GM20000 (cell line): ENCODE data around the gene CYSTM1.

ENCODE experiments used
- DNase-seq: peaks from one replicate; pipeline ENCODE4 v3.0.0; 2012; ENCODE audit warnings: low spot score
- TF ChIP-seq, protein P1 (sequence below): IDR thresholded peaks from 2 replicates; pipeline ENCODE4 v1.5.1; 2012; ENCODE audit warnings: mild to moderate bottlenecking, control low read depth; ENCODE audit errors: extremely low read depth, missing control alignments

The CYSTM1 gene

DNA sequence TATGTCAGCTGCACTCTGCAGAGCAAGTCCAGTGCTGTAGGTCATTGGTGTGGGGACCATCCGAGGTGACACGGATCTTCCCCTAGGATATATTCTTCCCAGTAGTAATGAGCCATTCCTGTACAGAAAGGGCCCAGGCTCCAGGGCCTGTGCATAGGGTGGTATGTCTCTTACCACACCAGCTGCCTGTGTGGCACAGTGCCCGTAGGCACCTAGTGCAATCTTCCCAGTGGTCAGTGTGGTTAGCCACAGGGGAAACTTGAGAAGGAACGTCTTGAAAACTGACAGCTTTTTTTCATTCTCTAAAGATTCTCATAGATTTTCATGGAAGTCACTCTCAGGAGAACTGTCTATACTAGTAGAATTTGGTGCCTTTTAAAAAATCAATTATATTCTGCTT is 39.8 kb downstream of the CYSTM1 start:
- DNase-seq, result no peak
- TF ChIP-seq, protein P1, sequence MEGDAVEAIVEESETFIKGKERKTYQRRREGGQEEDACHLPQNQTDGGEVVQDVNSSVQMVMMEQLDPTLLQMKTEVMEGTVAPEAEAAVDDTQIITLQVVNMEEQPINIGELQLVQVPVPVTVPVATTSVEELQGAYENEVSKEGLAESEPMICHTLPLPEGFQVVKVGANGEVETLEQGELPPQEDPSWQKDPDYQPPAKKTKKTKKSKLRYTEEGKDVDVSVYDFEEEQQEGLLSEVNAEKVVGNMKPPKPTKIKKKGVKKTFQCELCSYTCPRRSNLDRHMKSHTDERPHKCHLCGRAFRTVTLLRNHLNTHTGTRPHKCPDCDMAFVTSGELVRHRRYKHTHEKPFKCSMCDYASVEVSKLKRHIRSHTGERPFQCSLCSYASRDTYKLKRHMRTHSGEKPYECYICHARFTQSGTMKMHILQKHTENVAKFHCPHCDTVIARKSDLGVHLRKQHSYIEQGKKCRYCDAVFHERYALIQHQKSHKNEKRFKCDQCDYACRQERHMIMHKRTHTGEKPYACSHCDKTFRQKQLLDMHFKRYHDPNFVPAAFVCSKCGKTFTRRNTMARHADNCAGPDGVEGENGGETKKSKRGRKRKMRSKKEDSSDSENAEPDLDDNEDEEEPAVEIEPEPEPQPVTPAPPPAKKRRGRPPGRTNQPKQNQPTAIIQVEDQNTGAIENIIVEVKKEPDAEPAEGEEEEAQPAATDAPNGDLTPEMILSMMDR, result no peak

DNA sequence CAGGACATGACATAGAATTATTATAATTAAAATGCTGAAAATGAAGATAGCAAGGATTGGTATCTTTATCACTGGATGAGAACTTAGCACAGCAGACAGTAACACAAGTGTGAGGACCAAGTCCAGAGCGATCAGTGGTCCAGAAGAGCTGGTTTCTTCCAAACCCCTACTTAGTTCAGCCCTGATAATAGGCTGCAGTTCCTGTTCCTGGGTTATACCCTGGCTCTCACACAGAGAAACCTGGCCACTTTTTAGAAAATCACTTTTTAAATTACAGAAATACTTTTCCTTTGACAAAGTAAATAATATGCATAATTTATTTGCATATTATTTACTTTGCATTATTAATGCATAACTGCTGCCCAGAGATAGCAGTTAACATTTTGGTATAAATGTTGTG is 40.3 kb downstream of the CYSTM1 start:
- TF ChIP-seq, protein P1, result no peak
- DNase-seq, result no peak

DNA sequence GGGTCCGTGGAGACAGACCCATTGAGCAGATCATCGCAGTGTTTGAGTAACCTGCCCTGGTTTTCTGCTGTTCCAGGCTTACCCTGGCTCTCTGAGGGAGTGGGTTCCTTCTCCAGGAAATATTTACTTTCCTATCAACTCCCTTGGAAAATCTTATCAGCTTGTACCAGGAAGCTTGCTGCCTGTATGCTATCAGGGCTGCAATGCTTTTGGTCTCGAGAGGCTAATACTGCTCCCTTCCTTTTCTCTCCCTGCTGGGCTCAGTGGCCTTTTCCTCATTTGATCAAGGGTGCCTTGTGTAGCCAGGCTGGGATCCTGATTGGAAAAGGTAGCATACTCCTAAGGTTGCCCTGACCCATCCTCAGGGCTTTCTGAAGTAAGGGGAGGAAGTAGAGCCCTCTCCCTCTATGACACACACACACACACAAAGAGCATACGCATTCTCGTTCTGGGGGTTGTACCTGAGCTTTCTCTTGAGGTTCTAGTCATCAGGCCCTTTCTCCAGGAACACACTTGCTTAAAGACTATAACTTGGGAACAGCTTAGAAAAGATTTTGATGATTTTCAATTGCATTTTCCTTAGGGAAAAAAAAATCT is 41.6 kb downstream of the CYSTM1 start:
- TF ChIP-seq, protein P1, result no peak
- no peak for DNase-seq

DNA sequence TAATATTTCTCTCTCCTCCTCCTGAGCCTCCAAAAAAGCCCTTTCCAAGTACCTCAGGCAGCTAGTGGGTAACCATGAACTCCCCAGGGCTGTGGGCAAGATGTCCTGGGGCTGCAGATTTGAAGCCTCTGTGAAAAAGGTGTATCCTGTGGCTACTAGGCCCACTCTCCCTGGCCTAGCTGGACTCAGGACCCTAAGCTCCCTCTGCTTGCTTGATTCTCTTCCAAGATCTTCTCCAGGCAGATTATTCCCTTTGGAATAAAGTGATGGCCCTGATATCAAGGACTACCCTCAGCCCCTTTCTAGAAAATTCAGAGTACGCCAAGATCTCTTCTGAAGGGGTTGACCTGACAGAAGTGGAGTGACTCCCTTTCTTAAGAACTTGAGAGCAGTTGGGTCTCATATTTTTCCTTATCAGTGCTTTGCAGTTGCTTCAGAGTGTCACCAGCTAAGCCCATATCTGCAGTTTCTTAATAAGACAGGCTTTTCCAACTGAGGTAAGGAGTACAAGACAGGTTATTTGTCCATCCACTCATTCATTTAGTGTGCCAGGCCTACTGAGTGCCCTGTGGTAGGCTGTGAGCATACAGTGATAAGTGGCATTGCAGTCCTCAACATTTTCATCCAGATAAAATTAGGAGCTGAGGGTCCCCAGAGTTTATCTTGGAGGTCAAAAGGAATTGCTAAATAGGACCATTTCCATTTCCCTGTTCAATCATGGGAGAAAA is 42.5 kb downstream of the CYSTM1 start:
- TF ChIP-seq, protein P1, result no peak
- no peak for DNase-seq

DNA sequence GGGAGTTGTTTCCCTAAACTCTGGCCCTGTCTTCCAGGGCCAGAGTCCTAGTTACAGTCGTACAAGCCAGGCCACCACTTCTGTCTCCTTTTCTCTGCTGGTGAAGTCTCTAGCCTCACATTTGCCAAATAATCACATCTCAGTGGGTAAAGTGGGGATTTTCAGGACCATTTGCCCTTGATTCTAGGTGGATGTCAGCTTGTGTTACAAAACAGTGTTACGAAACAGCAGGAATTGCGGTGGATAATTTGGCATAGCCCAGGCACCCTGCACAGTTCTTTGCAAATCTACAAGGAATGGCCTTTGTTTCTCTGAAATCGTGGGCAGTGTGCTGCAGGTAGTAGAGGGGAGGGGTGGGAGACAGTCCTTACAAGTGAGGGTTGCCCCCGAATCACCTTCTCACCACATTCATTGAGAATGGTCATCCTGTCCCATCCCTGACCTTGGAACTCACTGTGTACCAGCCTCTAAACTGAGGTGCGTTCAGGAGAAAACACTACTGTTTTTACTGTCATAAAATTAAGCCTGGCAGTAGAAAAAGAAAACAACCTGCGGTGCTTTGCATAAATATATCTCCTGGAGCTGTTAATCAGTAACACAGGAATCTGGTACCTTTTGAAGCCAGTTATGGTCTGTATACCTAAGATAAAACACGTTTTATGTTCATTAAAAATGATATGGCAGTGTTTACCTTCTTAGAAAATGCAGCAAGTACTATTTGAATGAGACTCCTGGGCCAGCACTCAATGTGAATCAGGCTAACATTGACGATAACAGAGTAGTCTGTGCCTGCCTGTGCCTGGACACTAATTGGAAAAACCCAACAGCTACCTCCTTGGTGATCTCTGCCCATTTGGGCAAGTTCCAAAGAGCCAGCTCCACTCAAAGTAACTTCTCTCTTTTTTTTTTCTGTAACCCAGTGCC is 44.3 kb downstream of the CYSTM1 start:
- TF ChIP-seq, protein P1, result no peak
- no peak for DNase-seq

DNA sequence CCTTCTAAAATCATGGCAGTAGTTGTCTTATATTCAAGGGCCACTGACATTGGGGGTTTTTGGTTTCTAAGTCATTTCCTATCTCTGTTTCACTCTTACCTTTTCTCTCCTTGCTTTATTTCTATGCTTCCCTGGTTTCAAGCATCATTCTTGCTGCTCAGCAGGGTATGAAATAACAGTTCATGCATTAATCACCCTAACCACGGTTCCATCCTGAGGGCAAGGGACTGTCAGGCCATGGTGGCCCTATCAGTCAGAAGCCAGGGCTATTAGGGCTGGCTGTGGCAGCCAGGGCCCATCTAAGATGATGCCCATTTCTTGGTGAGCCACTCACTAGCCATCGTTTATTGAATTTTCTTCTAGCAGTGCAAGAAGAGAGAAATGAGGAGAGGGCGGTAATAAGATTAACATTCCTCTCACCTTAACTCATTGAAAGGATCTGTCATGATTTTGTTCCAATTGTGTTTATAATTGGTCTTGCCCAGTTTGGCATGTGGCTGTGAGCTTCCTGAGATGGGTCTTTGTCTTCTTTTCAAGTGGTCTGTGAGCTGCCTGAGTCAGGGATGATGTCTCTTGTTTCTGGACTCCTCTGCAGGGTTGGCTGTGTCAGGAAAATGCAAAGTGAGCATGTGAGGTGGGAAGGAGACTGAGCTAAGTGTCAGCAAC is 45.2 kb downstream of the CYSTM1 start:
- TF ChIP-seq, protein P1, result no peak
- DNase-seq, result no peak
